ENCODE results near the gene HDLBP.

HDLBP gene

GRCh38 chr2:241263061-241263460 lies 52.4 kb downstream of the HDLBP start:
- H3K4me3 ChIP-seq (ENCODE audit: low read depth, low read length), result no peak overlapping the region
- TF ChIP-seq, protein P1, sequence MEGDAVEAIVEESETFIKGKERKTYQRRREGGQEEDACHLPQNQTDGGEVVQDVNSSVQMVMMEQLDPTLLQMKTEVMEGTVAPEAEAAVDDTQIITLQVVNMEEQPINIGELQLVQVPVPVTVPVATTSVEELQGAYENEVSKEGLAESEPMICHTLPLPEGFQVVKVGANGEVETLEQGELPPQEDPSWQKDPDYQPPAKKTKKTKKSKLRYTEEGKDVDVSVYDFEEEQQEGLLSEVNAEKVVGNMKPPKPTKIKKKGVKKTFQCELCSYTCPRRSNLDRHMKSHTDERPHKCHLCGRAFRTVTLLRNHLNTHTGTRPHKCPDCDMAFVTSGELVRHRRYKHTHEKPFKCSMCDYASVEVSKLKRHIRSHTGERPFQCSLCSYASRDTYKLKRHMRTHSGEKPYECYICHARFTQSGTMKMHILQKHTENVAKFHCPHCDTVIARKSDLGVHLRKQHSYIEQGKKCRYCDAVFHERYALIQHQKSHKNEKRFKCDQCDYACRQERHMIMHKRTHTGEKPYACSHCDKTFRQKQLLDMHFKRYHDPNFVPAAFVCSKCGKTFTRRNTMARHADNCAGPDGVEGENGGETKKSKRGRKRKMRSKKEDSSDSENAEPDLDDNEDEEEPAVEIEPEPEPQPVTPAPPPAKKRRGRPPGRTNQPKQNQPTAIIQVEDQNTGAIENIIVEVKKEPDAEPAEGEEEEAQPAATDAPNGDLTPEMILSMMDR (IDR thresholded peaks at IDR 0.05; ENCODE audit: borderline replicate concordance, insufficient read depth, low read depth, low read length), result no peak

- TF ChIP-seq, protein P1 (IDR thresholded peaks at IDR 0.05; ENCODE audit: borderline replicate concordance, insufficient read depth, low read depth, low read length), result no peak
- H3K4me3 ChIP-seq (ENCODE audit: low read depth, low read length), result no peak overlapping the region
Observed at GRCh38 chr2:241261628-241262027, 53.8 kb downstream of the HDLBP start.

- no peak overlapping the region for H3K4me3 ChIP-seq (ENCODE audit: low read depth, low read length)
- TF ChIP-seq, protein P1 (IDR thresholded peaks at IDR 0.05; ENCODE audit: borderline replicate concordance, insufficient read depth, low read depth, low read length), result no peak
Observed at GRCh38 chr2:241260911-241261310, 54.6 kb downstream of the HDLBP start.

DNA sequence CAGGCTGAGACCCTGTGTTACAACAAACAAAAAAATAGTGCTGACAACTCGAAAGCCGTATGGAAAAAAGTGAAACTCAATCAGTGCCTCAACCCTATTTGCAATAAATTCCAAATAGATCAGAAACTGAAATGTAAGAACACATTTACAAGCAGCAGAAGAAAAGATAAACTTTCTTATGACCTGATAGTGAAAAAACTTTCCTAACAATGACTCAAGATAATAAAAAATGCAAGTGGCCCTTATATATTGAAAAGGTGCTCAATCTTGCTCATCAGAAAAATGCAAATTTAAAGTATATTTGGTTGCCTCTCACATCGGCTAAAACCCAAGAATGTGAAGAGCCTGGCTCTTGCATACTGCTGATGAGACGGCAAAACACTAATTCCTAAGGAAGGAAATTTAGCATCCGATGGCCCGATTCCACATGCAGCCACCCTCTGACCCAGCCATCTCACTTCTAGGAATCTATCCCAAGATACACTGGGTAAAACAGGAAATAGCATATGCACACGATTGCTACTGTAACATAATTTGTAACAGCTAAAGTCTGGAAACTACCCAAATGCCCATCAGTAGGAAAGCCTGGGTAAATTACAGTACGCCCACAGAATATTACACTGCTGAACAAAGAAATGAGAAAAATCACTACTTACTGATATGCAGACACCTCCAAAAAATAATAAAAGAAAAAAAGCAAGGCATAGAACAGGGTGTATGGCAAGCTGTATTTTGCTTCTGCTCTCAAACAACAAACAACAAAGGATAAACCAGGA lies 56.8 kb downstream of the HDLBP start:
- no peak overlapping the region for H3K4me3 ChIP-seq (ENCODE audit: low read depth, low read length)
- TF ChIP-seq, protein P1 (IDR thresholded peaks at IDR 0.05; ENCODE audit: borderline replicate concordance, insufficient read depth, low read depth, low read length), result no peak

DNA sequence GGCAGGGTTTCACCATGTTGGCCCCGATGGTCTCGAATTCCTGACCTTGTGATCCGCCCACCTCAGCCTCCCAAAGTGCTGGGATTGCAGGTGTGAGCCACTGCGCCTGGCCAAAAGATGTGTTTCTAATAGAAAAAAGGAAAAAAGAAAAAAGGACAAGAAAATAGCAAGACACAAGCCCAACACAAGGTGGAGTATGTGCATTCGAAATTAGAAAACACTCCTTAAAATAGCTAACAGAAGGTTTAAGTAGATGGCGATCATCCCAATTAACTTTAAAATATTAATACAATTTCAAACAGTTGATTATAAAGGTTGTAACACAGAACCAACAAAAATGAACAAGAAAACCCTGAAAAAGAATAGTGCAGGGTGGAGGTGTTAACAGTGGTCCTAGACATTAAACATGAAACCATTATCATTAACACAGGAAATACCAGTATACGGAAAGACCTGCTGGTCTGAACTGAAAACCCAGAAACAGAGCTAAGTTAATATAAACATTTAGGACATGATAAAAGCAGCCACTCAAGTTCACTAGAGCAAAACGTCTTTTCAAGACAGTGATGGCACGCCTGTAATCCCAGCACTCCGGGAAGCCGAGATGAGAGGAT lies 57.9 kb downstream of the HDLBP start:
- H3K4me3 ChIP-seq (ENCODE audit: low read depth, low read length), result no peak overlapping the region
- TF ChIP-seq, protein P1 (IDR thresholded peaks at IDR 0.05; ENCODE audit: borderline replicate concordance, insufficient read depth, low read depth, low read length), result no peak

GRCh38 chr2:241256168-241256545 lies 59.3 kb downstream of the HDLBP start:
- TF ChIP-seq, protein P1 (IDR thresholded peaks at IDR 0.05; ENCODE audit: borderline replicate concordance, insufficient read depth, low read depth, low read length), result no peak
- no peak overlapping the region for H3K4me3 ChIP-seq (ENCODE audit: low read depth, low read length)
